Right cardiac atrium (tissue), 5 donors: ENCODE results near the gene ZNF391. TPM values are rescaled to one million over a fixed set of nuclear protein-coding genes. Genes with fewer than 3 reads are reported as not detected.

ENCODE experiments used
- ATAC-seq, 2 donors: fragments of 200-7000 bp; cut with Tn5 transposase; one replicate each; pipeline versions ENCODE4 v1.8.0 to v1.9.1; 2020; ENCODE audit warnings: moderate library complexity in 2 of 2, mild to moderate bottlenecking in 1 of 2
- DNase-seq, 3 donors: peaks; one replicate each; pipeline ENCODE4 v3.0.0-alpha.2; 2020
- H3K27ac ChIP-seq: one replicate; pipeline ENCODE4 v1.5.1; 2013; ENCODE audit warnings: mild to moderate bottlenecking, low read length, control low read depth, moderate library complexity
- H3K27me3 ChIP-seq: one replicate; pipeline ENCODE4 v1.6.1; 2013; ENCODE audit not compliant: control insufficient read depth, insufficient read depth
- H3K4me1 ChIP-seq: one replicate; pipeline ENCODE4 v1.6.1; 2013; ENCODE audit warnings: low read length; ENCODE audit not compliant: control insufficient read depth, insufficient read depth
- H3K4me3 ChIP-seq: one replicate; pipeline ENCODE4 v1.5.1; 2013; ENCODE audit warnings: low read length, control low read depth
- H3K9me3 ChIP-seq: one replicate; pipeline ENCODE4 v1.6.1; 2013; ENCODE audit warnings: low read length; ENCODE audit not compliant: control insufficient read depth
- WGBS: extraction: QIAGEN DNeasy Blood & Tissue Kit; methylation state at CpG from one replicate; pipeline ENCODE4 v1.1.7; 2013; 5-methylcytosine and 5-hydroxymethylcytosine counted together
- intact Hi-C, 4 donors: fragments of 100-400 bp; cut with DNase I; formaldehyde crosslinking; loops; one replicate each; pipeline versions ENCODE4 v1.11.0 to v1.14.0; 2022 to 2023
- polyA plus RNA-seq: library from polyadenylated mRNA; stranded (reverse); fragments of 200-250 nt; gene quantifications from one replicate; pipeline ENCODE4 v1.2.3, GENCODE V29; 2013
- total RNA-seq, 4 donors: library from RNA; stranded (reverse); fragmentation: NEBNext Ultra II Directional; extraction: Animal tissue kit (Norgen Biotek cat#: 25700); gene quantifications; one replicate each; pipeline ENCODE4 v1.2.1, GENCODE V29; 2021
- donor health status: healthy with polysubstance abuse.
- donor health status: DM: no; HTN: yes; CAD: no.
- donor health status: DM: no; HTN: no; CAD: no.
- donor health status: DM: no; HTN: yes; CAD: no; lungs with severe emphysema.
- donor health status: DM: yes; HTN: yes; CAD: no.

The ZNF391 gene
- total and polyA plus RNA-seq, 5 donors: 0.72 to 2.9 (median 1.8) TPM

DNA sequence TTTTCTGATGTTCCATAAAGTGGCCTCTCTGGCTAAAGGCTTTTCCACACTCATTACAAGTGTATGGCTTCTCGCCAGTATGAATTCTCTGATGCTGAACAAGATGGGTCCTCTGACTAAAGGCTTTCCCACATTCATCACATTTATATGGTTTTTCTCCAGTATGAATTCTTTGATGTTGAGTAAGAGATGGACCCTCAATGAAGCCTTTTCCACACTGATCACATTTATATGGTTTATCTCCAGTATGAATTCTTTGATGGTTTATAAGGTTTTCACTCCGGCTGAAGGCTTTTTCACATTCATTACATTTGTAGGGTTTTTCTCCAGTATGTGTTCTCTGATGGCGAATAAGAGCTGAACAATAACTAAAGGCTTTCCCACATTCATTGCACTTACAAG lies 63.9 kb downstream of the ZNF391 start:
- Histone ChIP-seq H3K4me1 (no peaks in the 10 kb centered on the region), H3K9me3 (peaks cover 6% of the 10 kb centered on the region), H3K27me3 (no peaks in the 10 kb centered on the region), H3K27ac (no peak overlapping the region), H3K4me3 (no peak overlapping the region)
- DNase-seq: no peak
- 97% methylated on average over 3 of the region's 3 CpGs for WGBS
- intact Hi-C loops: no loop called here
- no peak for ATAC-seq

Other genes starting within 250 kb of the ZNF391 start
- gene PRSS16, start 141.1 kb upstream of the ZNF391 start, total RNA-seq: 1 to 10 TPM in 1 of 4 donors, under 1 TPM in 2, not detected in 1; 0.26 to 1.7 (median 0.85) TPM
- 0.36 TPM for gene PRSS16, start 141.1 kb upstream of the ZNF391 start, polyA plus RNA-seq
- gene POM121L2, start 76.5 kb upstream of the ZNF391 start, total RNA-seq: not detected
- not detected for gene POM121L2, start 76.5 kb upstream of the ZNF391 start, polyA plus RNA-seq
- 1 to 10 TPM; 3.3 to 5.1 (median 4.5) TPM for gene ZNF184, start 84.3 kb downstream of the ZNF391 start, total RNA-seq
- 1.9 TPM for gene ZNF184, start 84.3 kb downstream of the ZNF391 start, polyA plus RNA-seq